ENCODE data around the gene FAM83F.

Gene FAM83F

DNA sequence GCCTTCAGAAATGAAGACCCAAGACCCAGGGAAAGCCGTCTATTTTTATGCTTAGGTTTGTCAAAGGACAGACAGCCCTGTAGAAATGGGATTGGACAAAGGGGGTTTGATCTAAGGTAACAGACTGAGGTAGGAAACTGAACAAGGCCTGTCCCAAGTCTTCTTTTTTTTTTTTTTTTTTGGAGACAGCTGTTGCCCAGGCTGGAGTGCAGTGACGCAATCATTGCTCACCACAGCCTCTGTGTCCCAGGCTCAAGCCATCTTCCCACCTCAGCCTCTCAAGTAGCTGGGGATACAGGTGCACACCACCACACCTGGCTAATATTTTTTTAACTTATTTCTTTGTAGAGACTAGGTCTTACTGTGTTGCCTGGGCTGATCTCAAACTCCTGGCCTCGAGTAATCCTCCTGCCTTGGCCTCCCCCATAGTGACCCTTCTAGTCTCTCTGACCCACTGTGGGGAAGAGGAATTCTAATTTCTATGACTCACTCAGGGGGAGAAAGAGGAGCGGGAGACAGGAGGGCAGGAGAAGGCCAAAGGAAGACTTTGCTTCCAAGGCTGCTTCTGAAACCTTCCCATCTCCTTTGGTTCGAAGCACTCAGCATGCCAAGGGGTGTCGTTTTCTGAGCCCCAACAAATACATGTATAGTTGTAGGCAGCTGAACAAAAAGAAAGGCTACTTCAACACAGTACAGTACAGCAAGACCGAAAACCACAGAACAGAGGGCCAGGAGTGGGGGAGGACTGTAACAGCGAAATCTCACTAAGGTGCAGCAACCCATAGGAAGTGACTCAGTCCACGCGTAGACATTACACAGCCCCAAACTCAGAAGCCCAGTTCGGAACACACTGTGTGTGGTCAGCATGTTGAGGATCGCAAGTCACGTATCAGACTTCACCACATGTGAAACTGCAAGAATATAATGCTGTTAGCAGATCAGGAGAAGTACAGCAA, 33.7 kb upstream of the FAM83F start:
- TF ChIP-seq, protein P1, sequence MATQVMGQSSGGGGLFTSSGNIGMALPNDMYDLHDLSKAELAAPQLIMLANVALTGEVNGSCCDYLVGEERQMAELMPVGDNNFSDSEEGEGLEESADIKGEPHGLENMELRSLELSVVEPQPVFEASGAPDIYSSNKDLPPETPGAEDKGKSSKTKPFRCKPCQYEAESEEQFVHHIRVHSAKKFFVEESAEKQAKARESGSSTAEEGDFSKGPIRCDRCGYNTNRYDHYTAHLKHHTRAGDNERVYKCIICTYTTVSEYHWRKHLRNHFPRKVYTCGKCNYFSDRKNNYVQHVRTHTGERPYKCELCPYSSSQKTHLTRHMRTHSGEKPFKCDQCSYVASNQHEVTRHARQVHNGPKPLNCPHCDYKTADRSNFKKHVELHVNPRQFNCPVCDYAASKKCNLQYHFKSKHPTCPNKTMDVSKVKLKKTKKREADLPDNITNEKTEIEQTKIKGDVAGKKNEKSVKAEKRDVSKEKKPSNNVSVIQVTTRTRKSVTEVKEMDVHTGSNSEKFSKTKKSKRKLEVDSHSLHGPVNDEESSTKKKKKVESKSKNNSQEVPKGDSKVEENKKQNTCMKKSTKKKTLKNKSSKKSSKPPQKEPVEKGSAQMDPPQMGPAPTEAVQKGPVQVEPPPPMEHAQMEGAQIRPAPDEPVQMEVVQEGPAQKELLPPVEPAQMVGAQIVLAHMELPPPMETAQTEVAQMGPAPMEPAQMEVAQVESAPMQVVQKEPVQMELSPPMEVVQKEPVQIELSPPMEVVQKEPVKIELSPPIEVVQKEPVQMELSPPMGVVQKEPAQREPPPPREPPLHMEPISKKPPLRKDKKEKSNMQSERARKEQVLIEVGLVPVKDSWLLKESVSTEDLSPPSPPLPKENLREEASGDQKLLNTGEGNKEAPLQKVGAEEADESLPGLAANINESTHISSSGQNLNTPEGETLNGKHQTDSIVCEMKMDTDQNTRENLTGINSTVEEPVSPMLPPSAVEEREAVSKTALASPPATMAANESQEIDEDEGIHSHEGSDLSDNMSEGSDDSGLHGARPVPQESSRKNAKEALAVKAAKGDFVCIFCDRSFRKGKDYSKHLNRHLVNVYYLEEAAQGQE (IDR thresholded peaks at IDR 0.05; ENCODE audit: insufficient read depth in 1 of 2, low read depth in 2 of 2, low read length in 2 of 2) = no peak
- TF ChIP-seq FOXP2 (optimal IDR thresholded peaks at IDR 0.05; ENCODE audit: borderline replicate concordance, extremely low read depth, extremely low read length, insufficient read depth) (no peak), TAF1 (IDR thresholded peaks at IDR 0.05; ENCODE audit: borderline replicate concordance, insufficient read depth, low read length) (no peak), SIN3A (IDR thresholded peaks at IDR 0.05; ENCODE audit: borderline replicate concordance, insufficient read depth, low read length) (no peak), POLR2AphosphoS5 (IDR thresholded peaks at IDR 0.05; ENCODE audit: low read depth, low read length) (no peak)

DNA sequence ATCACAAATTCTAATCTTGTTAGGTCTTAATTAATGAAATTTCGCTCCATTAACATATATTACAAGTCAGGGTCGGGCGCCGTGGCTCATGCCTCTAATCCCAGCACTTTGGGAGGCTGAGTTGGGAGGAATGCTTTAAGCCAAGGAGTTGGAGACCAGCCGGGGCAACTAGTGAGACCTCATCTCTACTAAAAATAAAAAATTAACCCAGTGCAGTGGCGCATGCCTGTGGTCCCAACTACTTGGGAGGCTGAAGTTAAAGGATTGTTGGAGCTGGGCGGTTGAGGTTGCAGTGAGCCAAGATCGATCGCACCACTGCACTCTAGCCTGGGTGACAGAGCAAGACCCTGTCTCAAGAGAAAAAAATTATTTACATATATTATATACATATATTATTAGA, 32.7 kb upstream of the FAM83F start:
- TF ChIP-seq SIN3A (IDR thresholded peaks at IDR 0.05; ENCODE audit: borderline replicate concordance, insufficient read depth, low read length) (no peak), FOXP2 (optimal IDR thresholded peaks at IDR 0.05; ENCODE audit: borderline replicate concordance, extremely low read depth, extremely low read length, insufficient read depth) (no peak), TAF1 (IDR thresholded peaks at IDR 0.05; ENCODE audit: borderline replicate concordance, insufficient read depth, low read length) (no peak), POLR2AphosphoS5 (IDR thresholded peaks at IDR 0.05; ENCODE audit: low read depth, low read length) (no peak)
- TF ChIP-seq, protein P1 (IDR thresholded peaks at IDR 0.05; ENCODE audit: insufficient read depth in 1 of 2, low read depth in 2 of 2, low read length in 2 of 2) = no peak

DNA sequence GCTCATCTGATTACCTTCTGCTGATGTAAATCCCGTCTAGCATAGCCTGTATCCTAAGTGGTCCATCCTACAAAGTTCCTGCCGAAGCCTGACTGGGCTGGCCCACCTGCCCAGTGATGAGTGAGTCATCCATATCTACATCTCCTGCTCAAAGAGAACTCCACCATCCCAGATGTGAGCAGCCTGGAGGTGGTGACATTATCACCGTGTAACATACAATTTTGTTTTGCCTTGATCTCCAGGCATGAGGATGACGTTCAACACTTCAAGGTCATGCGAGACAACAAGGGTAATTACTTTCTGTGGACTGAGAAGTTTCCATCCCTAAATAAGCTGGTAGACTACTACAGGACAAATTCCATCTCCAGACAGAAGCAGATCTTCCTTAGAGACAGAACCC, 29.0 kb upstream of the FAM83F start:
- no peak for TF ChIP-seq TAF1 (IDR thresholded peaks at IDR 0.05; ENCODE audit: borderline replicate concordance, insufficient read depth, low read length)
- TF ChIP-seq POLR2AphosphoS5 (IDR thresholded peaks at IDR 0.05; ENCODE audit: low read depth, low read length) = no peak
- TF ChIP-seq, protein P1 (IDR thresholded peaks at IDR 0.05; ENCODE audit: insufficient read depth in 1 of 2, low read depth in 2 of 2, low read length in 2 of 2) = no peak
- no peak for TF ChIP-seq SIN3A (IDR thresholded peaks at IDR 0.05; ENCODE audit: borderline replicate concordance, insufficient read depth, low read length)
- TF ChIP-seq FOXP2 (optimal IDR thresholded peaks at IDR 0.05; ENCODE audit: borderline replicate concordance, extremely low read depth, extremely low read length, insufficient read depth) = no peak

DNA sequence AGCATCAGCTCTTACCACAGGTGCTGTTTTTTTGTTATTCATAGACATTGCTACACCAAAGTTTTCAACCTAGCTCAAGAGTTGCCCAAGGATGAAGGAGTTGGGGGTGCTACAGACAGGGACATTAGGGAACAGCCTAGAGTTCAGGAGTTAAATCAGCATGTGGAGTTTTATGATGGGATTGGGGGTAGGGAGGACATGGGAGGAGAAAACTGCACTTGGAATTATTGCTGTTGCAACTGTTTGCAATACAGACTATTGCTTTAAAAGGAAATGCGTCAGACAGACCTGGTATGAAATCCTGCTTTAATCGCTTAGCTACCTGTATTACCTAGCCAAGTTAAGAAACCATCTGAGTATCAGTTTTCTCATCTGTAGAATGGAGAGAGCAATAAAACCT, 28.3 kb upstream of the FAM83F start:
- TF ChIP-seq FOXP2 (optimal IDR thresholded peaks at IDR 0.05; ENCODE audit: borderline replicate concordance, extremely low read depth, extremely low read length, insufficient read depth) (no peak), TAF1 (IDR thresholded peaks at IDR 0.05; ENCODE audit: borderline replicate concordance, insufficient read depth, low read length) (no peak), SIN3A (IDR thresholded peaks at IDR 0.05; ENCODE audit: borderline replicate concordance, insufficient read depth, low read length) (no peak), POLR2AphosphoS5 (IDR thresholded peaks at IDR 0.05; ENCODE audit: low read depth, low read length) (no peak)
- TF ChIP-seq, protein P1 (IDR thresholded peaks at IDR 0.05; ENCODE audit: insufficient read depth in 1 of 2, low read depth in 2 of 2, low read length in 2 of 2) = no peak

Data from PFSK-1 (cell line).